ENCODE data around the gene PKHD1. TPM values are rescaled to one million over a fixed set of nuclear protein-coding genes. Genes with fewer than 3 reads are reported as not detected.

Gene PKHD1, protein sequence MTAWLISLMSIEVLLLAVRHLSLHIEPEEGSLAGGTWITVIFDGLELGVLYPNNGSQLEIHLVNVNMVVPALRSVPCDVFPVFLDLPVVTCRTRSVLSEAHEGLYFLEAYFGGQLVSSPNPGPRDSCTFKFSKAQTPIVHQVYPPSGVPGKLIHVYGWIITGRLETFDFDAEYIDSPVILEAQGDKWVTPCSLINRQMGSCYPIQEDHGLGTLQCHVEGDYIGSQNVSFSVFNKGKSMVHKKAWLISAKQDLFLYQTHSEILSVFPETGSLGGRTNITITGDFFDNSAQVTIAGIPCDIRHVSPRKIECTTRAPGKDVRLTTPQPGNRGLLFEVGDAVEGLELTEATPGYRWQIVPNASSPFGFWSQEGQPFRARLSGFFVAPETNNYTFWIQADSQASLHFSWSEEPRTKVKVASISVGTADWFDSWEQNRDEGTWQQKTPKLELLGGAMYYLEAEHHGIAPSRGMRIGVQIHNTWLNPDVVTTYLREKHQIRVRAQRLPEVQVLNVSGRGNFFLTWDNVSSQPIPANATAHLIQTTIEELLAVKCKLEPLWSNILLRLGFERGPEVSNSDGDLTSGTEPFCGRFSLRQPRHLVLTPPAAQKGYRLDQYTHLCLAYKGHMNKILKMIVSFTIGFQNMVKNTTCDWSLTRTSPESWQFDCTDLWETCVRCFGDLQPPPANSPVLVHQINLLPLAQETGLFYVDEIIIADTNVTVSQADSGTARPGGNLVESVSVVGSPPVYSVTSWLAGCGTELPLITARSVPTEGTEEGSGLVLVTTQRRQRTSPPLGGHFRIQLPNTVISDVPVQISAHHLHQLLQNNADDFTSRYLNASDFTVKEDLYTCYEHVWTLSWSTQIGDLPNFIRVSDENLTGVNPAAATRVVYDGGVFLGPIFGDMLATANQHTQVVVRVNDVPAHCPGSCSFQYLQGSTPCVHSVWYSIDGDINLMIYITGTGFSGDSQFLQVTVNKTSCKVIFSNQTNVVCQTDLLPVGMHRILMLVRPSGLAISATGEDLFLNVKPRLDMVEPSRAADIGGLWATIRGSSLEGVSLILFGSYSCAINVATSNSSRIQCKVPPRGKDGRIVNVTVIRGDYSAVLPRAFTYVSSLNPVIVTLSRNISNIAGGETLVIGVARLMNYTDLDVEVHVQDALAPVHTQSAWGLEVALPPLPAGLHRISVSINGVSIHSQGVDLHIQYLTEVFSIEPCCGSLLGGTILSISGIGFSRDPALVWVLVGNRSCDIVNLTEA (N-terminal part only)
- total RNA-seq: not detected

DNA sequence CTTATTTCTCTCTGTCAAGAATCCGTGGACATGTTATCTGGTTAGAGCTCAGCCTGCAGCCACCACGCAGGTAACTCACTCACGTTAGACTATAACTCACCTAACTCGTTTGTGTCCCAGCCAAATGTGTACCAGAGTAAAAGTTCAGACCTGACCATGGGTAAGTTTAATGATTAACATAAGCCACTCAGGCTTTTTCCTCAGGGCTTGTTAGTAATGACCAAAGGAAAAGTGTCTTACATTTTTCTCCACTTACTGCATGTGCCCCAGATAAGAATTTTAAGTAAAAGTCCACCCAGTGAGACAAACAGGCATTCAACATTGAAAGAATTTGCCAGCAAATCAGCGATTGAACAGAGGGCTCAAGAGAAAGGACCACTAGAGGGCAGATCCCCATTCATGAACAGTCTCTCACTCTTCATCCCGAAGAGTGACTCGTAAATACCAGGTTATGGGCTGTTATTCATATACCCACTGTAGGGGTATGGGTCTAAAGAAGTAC, at the start of gene PKHD1:
Gene PKHD1 (minus strand): TSS at position 116 of the 502 bp plus-strand sequence. CDS start 2,680 bp downstream, outside the sequence.
- Mint-ChIP-seq H3K4me1 (peaks cover 2% of the 10 kb centered on the region), H3K4me3 (no peak within 1 kb of the TSS), H3K27me3 (peaks cover 16% of the 10 kb centered on the region), H3K9me3 (peaks cover 2% of the 10 kb centered on the region), H3K27ac (no peak within 1 kb of the TSS), H3K36me3 (no peaks in the 10 kb centered on the region)
- DNase-seq: no peak

GRCh38 chr6:52136934-52137467, 49.6 kb upstream of the PKHD1 start:
- H3K4me3 Mint-ChIP-seq: no peak overlapping the region
- peaks cover 12% of the 10 kb centered on the region for H3K27me3 Mint-ChIP-seq
- no peaks in the 10 kb centered on the region for H3K9me3 Mint-ChIP-seq
- H3K4me1 Mint-ChIP-seq: peaks cover 3% of the 10 kb centered on the region
- no peak overlapping the region for H3K27ac Mint-ChIP-seq
- no peaks in the 10 kb centered on the region for H3K36me3 Mint-ChIP-seq
- no peak for DNase-seq

DNA sequence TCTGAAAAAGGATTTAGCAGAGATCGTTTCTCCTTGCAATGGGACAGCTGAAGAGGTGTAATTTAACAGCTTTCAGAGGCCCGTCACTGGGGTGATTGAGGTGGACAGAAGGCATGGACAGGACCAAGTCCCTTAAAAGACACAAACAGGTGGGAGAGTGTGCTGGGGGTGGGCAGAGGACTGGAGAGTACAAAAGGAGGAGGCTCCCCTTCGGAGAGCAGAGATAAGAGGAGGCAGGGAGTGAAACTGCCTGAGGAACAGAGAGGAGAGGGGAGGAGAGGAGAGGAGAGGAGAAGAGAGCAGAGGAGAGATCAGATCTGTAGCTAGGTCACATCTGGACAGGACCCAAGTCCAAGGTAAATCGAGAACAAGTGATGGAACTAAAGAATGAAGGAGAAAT, 48.6 kb upstream of the PKHD1 start:
- H3K36me3 Mint-ChIP-seq: no peaks in the 10 kb centered on the region
- H3K27ac Mint-ChIP-seq: no peak overlapping the region
- peaks cover 3% of the 10 kb centered on the region for H3K27me3 Mint-ChIP-seq

GRCh38 chr6:52135217-52135616, 47.8 kb upstream of the PKHD1 start:
- H3K36me3 Mint-ChIP-seq: no peaks in the 10 kb centered on the region
- peaks cover 3% of the 10 kb centered on the region for H3K4me1 Mint-ChIP-seq
- no peak overlapping the region for H3K27ac Mint-ChIP-seq
- DNase-seq: no peak
- H3K9me3 Mint-ChIP-seq: no peaks in the 10 kb centered on the region
- H3K27me3 Mint-ChIP-seq: peaks cover 3% of the 10 kb centered on the region
- H3K4me3 Mint-ChIP-seq: no peak overlapping the region

More for the DNA sequence above, 48.6 kb upstream of the PKHD1 start:
- no peak for DNase-seq
- Mint-ChIP-seq H3K4me3 (no peak overlapping the region), H3K4me1 (peaks cover 3% of the 10 kb centered on the region), H3K9me3 (no peaks in the 10 kb centered on the region)

DNA sequence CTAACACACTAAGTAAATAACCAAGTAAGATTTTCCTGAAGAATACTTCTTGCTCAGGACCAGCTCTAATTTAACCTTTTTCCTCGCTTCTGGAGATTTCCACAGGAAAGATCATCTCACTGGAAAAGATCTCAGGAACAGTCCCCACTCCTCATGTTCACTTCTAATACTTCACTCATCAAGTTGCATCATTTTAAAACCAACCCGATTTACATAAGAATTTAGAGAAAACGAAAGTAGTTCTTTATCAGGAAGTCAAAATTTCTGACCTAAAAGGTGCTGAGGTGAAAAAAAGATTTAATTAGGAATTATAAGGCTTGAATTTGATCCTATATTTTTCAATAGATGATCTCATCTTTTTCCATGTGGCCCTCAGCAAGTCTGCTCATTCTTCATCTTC, 46.6 kb upstream of the PKHD1 start:
- no peaks in the 10 kb centered on the region for H3K36me3 Mint-ChIP-seq
- no peaks in the 10 kb centered on the region for H3K9me3 Mint-ChIP-seq
- H3K27me3 Mint-ChIP-seq: peaks cover 3% of the 10 kb centered on the region
- no peak overlapping the region for H3K4me3 Mint-ChIP-seq
- H3K4me1 Mint-ChIP-seq: peaks cover 3% of the 10 kb centered on the region
- DNase-seq: no peak
- H3K27ac Mint-ChIP-seq: no peak overlapping the region

DNA sequence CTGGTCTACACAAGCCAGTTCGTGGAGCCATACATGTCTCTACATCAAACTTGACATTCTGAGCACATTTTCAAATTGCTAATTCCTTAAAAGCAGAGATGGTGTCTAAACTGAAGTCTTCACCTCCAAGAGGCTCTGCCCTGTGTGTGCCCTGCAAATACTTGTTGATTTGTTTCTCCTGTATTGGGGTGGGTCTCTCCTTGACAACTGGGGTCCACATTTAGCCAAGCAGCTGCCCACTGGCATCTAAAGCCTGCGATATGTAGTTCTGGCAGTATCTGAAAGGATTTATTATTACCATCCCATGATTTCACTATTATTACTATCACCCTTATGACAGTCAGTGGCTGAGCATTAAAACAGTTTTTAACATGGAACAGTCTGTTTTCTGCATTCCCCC, 45.9 kb upstream of the PKHD1 start:
- H3K9me3 Mint-ChIP-seq: no peaks in the 10 kb centered on the region
- no peak overlapping the region for H3K4me3 Mint-ChIP-seq
- no peak overlapping the region for H3K27ac Mint-ChIP-seq
- H3K27me3 Mint-ChIP-seq: peaks cover 3% of the 10 kb centered on the region
- no peaks in the 10 kb centered on the region for H3K36me3 Mint-ChIP-seq
- H3K4me1 Mint-ChIP-seq: peaks cover 3% of the 10 kb centered on the region
- no peak for DNase-seq

DNA sequence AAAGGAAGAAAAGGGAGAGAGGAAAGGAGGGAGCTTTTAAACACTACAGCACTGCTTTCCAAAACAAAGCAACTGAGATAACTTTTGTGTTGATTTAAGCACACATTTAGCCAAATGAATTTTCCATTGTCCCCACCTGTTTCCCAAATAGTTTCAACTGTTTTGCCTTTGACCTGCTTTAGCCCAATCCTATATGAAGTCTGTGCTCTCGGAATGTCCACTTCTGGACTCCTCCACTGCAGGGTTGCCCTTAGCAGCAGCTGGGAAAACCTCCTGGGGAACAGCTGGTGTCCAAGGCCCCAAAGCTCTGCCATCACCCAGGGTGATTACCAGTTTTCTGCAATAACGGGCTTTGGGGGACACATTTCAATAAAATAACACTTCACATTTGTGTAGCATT, 44.9 kb upstream of the PKHD1 start:
- H3K27ac Mint-ChIP-seq: no peak overlapping the region
- H3K27me3 Mint-ChIP-seq: peaks cover 10% of the 10 kb centered on the region

DNA sequence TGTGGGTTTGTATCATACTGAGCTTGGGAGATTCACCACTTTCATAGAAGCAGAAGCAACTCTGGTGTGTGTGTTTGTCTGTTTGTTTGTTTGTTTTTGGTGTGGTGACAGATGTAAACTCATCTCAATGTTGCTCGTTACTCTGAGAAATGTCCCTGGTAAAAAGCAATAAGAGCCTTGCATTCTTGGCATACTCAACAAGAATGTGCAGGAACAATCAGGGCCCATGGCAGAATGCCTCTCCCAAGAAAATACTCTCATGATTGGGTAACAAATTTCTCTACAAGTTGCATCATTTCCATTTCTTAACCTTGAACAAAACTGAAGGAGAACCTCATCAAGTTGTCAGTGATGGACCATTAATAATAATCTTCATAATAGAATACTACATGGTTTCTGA, 43.0 kb upstream of the PKHD1 start:
- Mint-ChIP-seq H3K27ac (no peak overlapping the region), H3K4me1 (peaks cover 3% of the 10 kb centered on the region), H3K36me3 (no peaks in the 10 kb centered on the region), H3K9me3 (no peaks in the 10 kb centered on the region), H3K4me3 (no peak overlapping the region), H3K27me3 (peaks cover 15% of the 10 kb centered on the region)
- no peak for DNase-seq

More for the DNA sequence above, 44.9 kb upstream of the PKHD1 start:
- DNase-seq: no peak
- no peaks in the 10 kb centered on the region for H3K9me3 Mint-ChIP-seq
- no peak overlapping the region for H3K4me3 Mint-ChIP-seq
- H3K36me3 Mint-ChIP-seq: no peaks in the 10 kb centered on the region
- peaks cover 3% of the 10 kb centered on the region for H3K4me1 Mint-ChIP-seq

GRCh38 chr6:52127957-52128356, 40.5 kb upstream of the PKHD1 start:
- no peaks in the 10 kb centered on the region for H3K36me3 Mint-ChIP-seq
- no peaks in the 10 kb centered on the region for H3K9me3 Mint-ChIP-seq
- H3K4me1 Mint-ChIP-seq: no peaks in the 10 kb centered on the region
- peaks cover 30% of the 10 kb centered on the region for H3K27me3 Mint-ChIP-seq
- H3K4me3 Mint-ChIP-seq: no peak overlapping the region
- H3K27ac Mint-ChIP-seq: no peak overlapping the region
- no peak for DNase-seq

- Mint-ChIP-seq H3K27me3 (peaks cover 36% of the 10 kb centered on the region), H3K36me3 (no peaks in the 10 kb centered on the region), H3K27ac (no peak overlapping the region), H3K4me3 (no peak overlapping the region), H3K4me1 (no peaks in the 10 kb centered on the region), H3K9me3 (peaks cover 2% of the 10 kb centered on the region)
- no peak for DNase-seq
Observed at GRCh38 chr6:52126231-52126630, 38.8 kb upstream of the PKHD1 start.

- no peak overlapping the region for H3K4me3 Mint-ChIP-seq
- no peak overlapping the region for H3K27ac Mint-ChIP-seq
- H3K36me3 Mint-ChIP-seq: no peaks in the 10 kb centered on the region
- H3K4me1 Mint-ChIP-seq: no peaks in the 10 kb centered on the region
- no peak for DNase-seq
- H3K9me3 Mint-ChIP-seq: peaks cover 2% of the 10 kb centered on the region
- H3K27me3 Mint-ChIP-seq: peaks cover 36% of the 10 kb centered on the region
Observed at GRCh38 chr6:52125572-52125971, 38.2 kb upstream of the PKHD1 start.

GRCh38 chr6:52125139-52125538, 37.7 kb upstream of the PKHD1 start:
- peaks cover 36% of the 10 kb centered on the region for H3K27me3 Mint-ChIP-seq
- no peaks in the 10 kb centered on the region for H3K4me1 Mint-ChIP-seq
- no peak overlapping the region for H3K27ac Mint-ChIP-seq
- DNase-seq: no peak
- no peak overlapping the region for H3K4me3 Mint-ChIP-seq
- H3K9me3 Mint-ChIP-seq: peaks cover 2% of the 10 kb centered on the region
- H3K36me3 Mint-ChIP-seq: no peaks in the 10 kb centered on the region

GRCh38 chr6:52124126-52125121, 37.0 kb upstream of the PKHD1 start:
- DNase-seq: no peak
- Mint-ChIP-seq H3K9me3 (peaks cover 3% of the 10 kb centered on the region), H3K27ac (no peak overlapping the region), H3K27me3 (peaks cover 36% of the 10 kb centered on the region), H3K36me3 (no peaks in the 10 kb centered on the region), H3K4me1 (no peaks in the 10 kb centered on the region), H3K4me3 (no peak overlapping the region)

All from activated naive CD8-positive, alpha-beta T cell treated with anti-CD3 and anti-CD28 coated beads for 36 hours (primary cell).